ENCODE measurements around the gene RNF217.
A peak's percentile ranks its signal among the peaks of the same experiment; 100 is the strongest.
"Not testable (repeated sequence)": the region's sequence is repeated elsewhere in the genome, so short reads cannot be mapped to it uniquely, and the experiment has no call there.

RNF217 gene

DNA sequence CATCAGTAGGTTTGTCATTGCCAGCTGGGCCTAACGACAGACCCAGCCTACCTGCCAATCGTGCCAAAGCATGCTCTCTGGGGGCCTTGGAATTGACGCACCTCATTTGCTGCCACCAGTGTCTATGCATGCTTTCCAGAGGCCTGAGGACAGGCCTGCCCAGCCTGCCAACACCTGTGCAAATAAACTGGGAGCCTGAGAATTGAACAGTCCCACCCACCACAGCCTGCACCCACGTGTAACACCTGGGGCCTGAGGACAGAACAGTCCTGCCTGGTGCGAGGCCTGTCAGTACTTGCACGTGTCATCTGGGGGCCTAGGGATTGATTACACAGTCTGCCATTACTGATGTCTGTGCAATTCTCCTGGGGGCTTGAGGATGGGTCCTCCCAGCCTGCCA, 6.2 kb upstream of the RNF217 start:
- H3K27me3 Mint-ChIP-seq = peaks cover 49% of the 10 kb centered on the region
- ATAC-seq (no peak), DNase-seq (no peak)
- no peak overlapping the region for H3K27ac Mint-ChIP-seq
- H3K4me3 Mint-ChIP-seq = no peak overlapping the region
- H3K4me1 Mint-ChIP-seq = no peaks in the 10 kb centered on the region
- H3K9me3 Mint-ChIP-seq = peaks cover 4 to 7% of the 10 kb centered on the region in 2 donors

DNA sequence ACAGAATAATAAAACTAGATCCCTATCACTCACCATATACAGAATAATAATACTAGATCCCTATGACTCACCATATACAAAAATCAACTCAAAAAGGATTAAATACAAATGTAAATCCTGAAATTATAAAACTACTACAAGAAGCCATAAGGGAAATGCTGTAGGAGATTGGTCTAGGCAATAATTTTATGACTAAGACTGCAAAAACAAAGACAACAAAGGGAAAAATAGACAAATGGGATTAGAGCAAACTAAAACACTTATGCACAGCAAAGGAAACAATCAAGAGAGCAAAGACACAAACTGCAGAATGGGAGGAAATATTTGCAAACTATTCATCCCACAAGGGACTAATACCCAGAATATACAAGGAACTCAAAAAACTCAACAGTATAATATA, 4.1 kb upstream of the RNF217 start:
- H3K4me3 Mint-ChIP-seq = no peak overlapping the region
- peaks cover 11% of the 10 kb centered on the region for H3K4me1 Mint-ChIP-seq

DNA sequence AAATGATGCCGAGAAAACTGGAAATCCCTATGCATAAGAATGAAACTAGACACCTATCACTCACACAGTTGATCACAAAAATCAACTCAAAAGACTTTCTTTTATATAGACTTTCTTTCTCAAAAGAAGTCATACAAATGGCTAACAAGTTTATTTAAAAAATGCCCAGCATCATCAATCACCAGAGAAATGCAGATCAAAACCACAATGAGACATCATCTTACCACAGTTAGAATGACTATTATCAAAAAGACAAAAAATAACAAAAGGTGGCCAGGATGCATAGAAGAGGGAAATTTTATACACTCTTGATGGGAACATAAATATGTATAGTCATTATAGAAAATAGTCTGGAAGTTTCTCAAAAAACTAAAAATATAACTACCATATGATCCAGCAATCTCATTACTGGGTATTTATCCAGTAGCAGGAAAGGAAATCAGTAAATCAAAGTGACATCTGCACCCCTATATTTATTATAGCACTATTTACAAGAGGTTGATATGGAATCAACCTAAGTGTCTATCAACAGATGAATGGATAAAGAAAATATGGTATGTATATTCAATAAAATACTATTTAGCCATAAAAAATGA, 3.4 kb upstream of the RNF217 start:
- Mint-ChIP-seq H3K4me3 (no peak overlapping the region), H3K9me3 (peaks cover 4 to 7% of the 10 kb centered on the region in 2 donors), H3K4me1 (peaks cover 18% of the 10 kb centered on the region), H3K27me3 (peaks cover 73% of the 10 kb centered on the region), H3K27ac (peak overlapping the region in 1 of 2 donors; percentile 14)
- no peak for DNase-seq
- ATAC-seq = no peak

More for the DNA sequence above, 4.1 kb upstream of the RNF217 start:
- Mint-ChIP-seq H3K27me3 (peaks cover 66% of the 10 kb centered on the region), H3K27ac (no peak overlapping the region), H3K9me3 (peaks cover 4 to 7% of the 10 kb centered on the region in 2 donors)
- DNase-seq (no peak), ATAC-seq (no peak)

DNA sequence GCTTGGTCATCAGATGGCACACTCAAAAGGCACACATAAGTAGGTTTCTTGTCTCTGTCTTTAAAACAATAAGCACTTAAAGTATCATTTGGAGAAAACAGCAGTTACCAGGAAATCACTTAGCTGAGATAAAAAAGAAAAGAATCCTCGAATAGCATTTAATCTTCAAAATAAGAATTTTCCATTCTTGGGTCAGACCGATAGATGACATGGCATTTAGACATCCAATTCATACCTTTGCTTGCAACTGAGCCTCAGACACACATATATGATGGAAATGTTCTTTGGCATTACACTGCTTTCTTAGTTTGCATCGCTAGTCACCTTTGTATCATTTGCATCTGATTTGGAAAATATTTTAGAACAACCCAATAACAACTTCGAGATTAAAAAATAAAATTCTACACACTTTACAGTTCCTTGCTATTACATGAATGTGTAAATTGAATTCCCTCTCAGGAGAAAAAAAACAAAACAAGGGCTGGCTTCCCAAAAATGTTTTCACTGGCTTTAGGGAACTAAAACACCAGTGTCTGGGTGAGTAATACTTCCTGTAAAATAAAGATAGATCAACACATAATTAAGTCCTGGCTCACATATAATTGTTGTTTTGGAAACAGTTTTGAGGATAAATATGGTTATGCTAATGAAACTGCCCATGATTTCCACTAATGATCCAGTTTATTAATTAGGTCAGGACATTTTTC, 1.3 kb upstream of the RNF217 start:
- DNase-seq (no peak), ATAC-seq (no peak)
- peak overlapping the region; percentile 77 to 81 for H3K4me3 Mint-ChIP-seq
- no peak overlapping the region for H3K27ac Mint-ChIP-seq
- H3K9me3 Mint-ChIP-seq = peaks cover 4 to 7% of the 10 kb centered on the region in 2 donors
- H3K27me3 Mint-ChIP-seq = peaks cover 93% of the 10 kb centered on the region
- H3K4me1 Mint-ChIP-seq = peaks cover 23% of the 10 kb centered on the region

DNA sequence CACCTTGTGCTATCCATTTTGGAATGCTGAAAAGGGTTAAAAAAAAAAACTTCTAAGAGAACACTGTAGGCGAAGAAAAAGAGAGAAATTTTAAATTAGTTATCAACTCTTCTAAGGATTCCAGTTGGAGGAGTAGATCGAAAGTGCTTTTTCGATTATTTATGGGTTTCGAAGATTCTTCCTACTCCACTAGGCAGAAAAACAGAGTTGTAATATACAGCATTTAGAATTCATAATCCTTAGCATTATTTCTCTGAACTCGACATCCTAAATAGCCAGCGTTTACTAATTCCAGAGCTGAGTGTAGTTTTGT, 817 bp upstream of the RNF217 start:
- Mint-ChIP-seq H3K27me3 (peaks cover 93% of the 10 kb centered on the region), H3K4me3 (peak overlapping the region; percentile 77 to 81), H3K9me3 (peaks cover 4 to 5% of the 10 kb centered on the region in 2 donors), H3K27ac (peak overlapping the region in 1 of 2 donors; percentile 33), H3K4me1 (peaks cover 23% of the 10 kb centered on the region)
- ATAC-seq (no peak), DNase-seq (no peak)

DNA sequence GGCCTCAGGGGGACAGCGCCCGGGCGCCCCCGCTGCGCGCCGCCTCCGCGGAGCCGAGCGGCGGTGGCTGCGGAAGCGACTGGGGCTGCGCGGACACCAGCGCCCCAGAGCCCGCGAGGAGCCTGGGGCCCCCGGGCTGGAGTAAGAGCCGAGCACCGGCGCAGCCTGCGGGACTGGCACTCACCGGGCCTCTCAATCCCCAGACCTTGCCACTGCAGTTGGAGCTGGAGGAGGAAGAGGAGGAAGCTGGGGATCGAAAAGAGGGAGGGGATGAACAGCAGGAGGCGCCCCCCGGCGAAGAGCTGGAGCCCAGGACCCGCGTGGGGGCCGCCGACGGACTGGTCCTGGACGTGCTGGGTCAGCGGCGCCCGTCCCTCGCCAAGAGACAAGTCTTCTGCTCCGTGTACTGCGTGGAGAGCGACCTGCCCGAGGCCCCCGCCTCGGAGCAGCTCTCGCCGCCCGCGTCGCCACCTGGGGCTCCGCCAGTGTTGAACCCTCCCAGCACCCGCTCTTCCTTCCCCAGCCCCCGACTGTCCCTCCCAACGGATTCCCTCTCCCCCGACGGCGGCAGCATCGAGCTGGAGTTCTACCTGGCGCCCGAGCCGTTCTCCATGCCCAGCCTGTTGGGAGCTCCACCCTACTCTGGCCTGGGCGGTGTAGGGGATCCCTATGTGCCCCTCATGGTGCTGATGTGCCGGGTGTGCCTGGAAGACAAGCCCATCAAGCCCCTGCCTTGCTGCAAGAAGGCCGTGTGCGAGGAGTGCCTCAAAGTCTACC, 590 bp downstream of the RNF217 start:
- peak; percentile 73 for ATAC-seq
- Mint-ChIP-seq H3K4me3 (peak overlapping the region; percentile 71 to 86), H3K4me1 (peaks cover 23% of the 10 kb centered on the region), H3K9me3 (no peaks in the 10 kb centered on the region), H3K27me3 (peaks cover 78% of the 10 kb centered on the region), H3K27ac (peak overlapping the region in 1 of 2 donors; percentile 55)
- DNase-seq = peak in 1 of 2 donors; percentile 25

DNA sequence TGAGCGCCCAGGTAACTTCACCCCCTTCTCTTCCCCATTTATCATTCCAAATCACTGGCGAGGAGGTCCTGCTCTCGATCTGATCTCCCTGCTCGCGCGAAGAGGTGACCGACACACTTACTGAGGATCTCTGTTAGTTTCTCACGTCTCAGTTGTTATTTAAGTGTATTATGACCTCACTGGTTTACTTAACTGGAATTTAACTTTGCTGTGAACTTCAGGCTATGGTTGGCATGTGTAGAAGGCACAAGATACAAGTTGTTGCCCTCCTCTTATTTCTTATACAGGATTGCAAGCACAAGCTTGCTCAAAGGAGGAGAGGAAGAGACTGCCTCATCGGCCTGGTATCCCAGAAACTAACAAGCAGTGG, 1.2 kb downstream of the RNF217 start:
- Mint-ChIP-seq H3K9me3 (no peaks in the 10 kb centered on the region), H3K4me3 (peak overlapping the region; percentile 71 to 86), H3K27ac (peak overlapping the region in 1 of 2 donors; percentile 55), H3K4me1 (peaks cover 23% of the 10 kb centered on the region), H3K27me3 (peaks cover 73% of the 10 kb centered on the region)
- no peak for DNase-seq
- ATAC-seq = no peak

DNA sequence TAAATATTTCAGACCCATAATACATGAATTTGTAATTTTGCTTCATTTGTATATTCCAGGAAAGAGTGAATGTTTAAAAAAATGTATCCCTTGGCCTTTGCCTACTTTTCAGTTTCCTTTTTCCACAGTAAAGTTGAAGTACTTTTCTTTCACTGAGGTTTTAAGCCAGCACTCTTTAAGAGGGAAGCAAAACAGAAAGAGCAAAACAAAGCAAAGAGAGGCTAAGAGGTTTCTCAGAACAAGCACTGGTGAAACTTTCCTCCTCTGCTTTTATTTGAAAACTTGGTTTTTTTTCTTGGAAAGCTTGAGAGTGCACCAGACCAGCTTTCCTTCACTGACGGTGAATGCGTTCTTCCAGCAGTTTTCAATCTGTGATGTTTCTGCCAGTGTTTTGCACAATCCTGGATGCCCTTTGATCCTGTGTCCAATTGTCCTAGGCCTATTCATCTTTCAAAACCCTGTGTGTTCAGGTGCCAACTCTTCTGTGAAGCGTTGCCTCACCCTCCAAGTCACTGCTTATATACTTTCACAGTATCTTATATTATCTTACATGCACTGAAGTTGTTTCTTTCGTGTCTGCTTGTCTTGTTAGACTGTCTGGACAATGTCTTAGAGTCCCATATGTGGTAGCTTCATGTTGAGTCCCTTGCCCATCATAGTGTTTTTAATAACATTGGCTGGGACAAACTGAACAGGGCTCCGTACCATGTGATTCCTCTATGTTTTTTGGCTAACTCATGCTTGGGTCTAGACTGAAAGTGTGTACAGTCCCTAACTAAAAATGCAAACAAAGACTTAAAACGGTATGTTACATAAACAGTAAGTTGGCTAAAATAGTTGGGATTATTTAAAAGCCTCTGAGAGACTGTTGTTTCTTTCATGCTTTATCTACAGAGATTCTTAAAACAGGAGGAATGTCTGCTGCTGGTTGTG, 1.9 kb downstream of the RNF217 start:
- Mint-ChIP-seq H3K27me3 (peaks cover 67% of the 10 kb centered on the region), H3K27ac (no peak overlapping the region), H3K4me3 (peak overlapping the region in 1 of 2 donors; percentile 10), H3K9me3 (no peaks in the 10 kb centered on the region), H3K4me1 (peaks cover 23% of the 10 kb centered on the region)
- no peak for DNase-seq
- no peak for ATAC-seq

DNA sequence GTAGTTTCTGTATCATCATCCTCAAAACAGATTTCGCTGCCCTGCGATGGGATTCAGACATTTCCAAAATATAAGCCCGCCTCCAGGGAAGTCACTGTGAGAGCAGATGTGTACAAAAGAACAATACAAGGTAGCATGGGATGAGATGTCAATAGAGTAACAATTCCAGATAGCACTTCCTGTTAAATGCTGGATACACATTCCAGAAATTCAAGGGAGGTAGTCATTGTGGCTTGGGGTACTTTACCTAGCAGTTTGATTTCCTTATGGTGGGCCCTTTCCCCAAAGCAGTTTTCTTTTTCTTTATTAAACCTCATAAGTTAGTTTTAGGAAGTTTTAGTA, 2.5 kb downstream of the RNF217 start:
- no peaks in the 10 kb centered on the region for H3K9me3 Mint-ChIP-seq
- no peak overlapping the region for H3K27ac Mint-ChIP-seq
- H3K4me3 Mint-ChIP-seq = no peak overlapping the region
- ATAC-seq = no peak
- H3K4me1 Mint-ChIP-seq = peaks cover 23% of the 10 kb centered on the region
- peaks cover 60% of the 10 kb centered on the region for H3K27me3 Mint-ChIP-seq
- no peak for DNase-seq

DNA sequence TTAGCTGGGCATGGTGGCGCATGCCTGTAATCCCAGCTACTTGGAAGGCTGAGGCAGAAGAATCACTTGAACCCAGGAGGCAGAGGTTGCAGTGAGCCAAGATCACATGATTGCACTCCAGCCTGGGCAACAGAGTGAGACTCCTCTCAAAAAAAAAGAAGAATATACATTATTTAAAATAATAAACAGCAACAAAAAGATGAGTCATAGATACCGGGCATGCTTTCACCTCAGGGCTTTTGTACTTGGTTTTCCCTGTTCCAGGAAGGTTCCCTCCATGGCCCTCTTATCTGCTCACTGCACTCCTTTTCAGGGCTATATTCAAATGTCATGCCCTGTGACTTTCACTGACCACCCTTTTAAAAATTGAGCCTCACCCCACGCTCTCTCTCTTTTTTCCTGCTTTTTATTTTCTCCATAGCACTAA, 3.2 kb downstream of the RNF217 start:
- ATAC-seq = not testable (repeated sequence)

DNA sequence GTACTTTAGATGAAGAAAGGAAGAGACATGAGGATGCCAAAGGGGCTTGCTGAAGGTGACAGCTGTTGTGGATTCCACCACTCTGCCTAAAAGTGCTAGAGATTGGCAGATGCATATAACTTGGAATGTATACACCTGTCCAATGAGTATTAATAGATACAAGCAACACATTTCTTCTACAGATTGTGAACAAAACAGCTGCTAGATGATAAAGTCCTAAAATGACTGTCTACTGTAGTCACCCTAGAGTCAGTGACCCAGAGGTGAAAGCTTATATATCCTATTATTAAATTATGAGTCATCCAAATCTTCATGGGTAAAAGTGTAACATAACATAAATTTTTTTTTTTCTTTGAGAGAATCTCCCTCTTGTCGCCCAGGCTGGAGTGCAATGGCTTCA, 5.2 kb downstream of the RNF217 start:
- no peak for ATAC-seq
- no peaks in the 10 kb centered on the region for H3K9me3 Mint-ChIP-seq
- H3K4me1 Mint-ChIP-seq = peaks cover 17% of the 10 kb centered on the region
- peaks cover 37% of the 10 kb centered on the region for H3K27me3 Mint-ChIP-seq
- H3K4me3 Mint-ChIP-seq = no peak overlapping the region
- no peak overlapping the region for H3K27ac Mint-ChIP-seq
- no peak for DNase-seq

More for the DNA sequence above, 3.2 kb downstream of the RNF217 start:
- Mint-ChIP-seq H3K4me1 (peaks cover 23% of the 10 kb centered on the region), H3K27me3 (peaks cover 53% of the 10 kb centered on the region)
- not testable (repeated sequence) for DNase-seq, H3K9me3 Mint-ChIP-seq, H3K27ac Mint-ChIP-seq, H3K4me3 Mint-ChIP-seq

DNA sequence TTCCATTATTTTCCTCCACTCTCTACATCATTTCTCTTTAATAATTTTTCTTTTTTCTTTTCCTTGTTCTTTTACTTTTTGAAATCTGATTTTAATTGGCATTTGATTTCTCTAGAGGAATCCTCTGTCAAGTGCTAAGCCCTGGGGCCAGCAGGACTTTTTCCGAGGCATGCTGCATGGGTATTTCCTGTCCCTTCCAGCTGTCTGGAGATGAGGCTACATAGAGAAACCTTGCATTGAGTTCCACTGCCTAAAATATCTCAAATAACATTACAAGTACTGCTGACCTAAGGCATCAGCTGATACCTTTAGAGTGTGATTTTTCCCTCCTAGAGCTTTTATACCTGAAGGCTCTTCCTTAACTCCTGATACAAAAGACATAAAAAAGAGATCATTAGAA, 6.2 kb downstream of the RNF217 start:
- H3K4me3 Mint-ChIP-seq = no peak overlapping the region
- H3K4me1 Mint-ChIP-seq = peaks cover 10% of the 10 kb centered on the region
- DNase-seq = no peak
- ATAC-seq = no peak
- peaks cover 28% of the 10 kb centered on the region for H3K27me3 Mint-ChIP-seq
- no peak overlapping the region for H3K27ac Mint-ChIP-seq
- H3K9me3 Mint-ChIP-seq = no peaks in the 10 kb centered on the region

DNA sequence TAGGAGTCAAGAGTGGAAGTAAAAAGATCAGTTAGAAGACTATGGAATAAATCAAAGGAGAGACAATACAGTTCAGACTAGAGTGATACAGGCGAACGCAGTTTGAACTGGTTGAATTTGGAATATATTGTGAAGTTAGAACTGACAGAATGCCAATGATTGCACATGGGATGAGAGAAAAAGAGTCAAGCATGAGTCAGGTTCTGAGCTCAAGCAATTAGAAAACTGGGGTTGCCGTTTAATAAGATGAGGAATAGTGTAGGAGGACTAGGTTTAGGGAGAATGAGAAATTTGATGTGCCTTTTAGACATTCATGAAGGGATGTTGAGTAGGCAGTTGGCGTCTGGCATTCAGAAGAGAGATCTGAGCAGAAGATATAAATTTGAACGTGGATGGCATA, 8.0 kb downstream of the RNF217 start:
- ATAC-seq (no peak), DNase-seq (no peak)
- H3K9me3 Mint-ChIP-seq = no peaks in the 10 kb centered on the region
- H3K4me1 Mint-ChIP-seq = no peaks in the 10 kb centered on the region
- no peak overlapping the region for H3K4me3 Mint-ChIP-seq
- H3K27me3 Mint-ChIP-seq = peaks cover 10% of the 10 kb centered on the region
- H3K27ac Mint-ChIP-seq = no peak overlapping the region

DNA sequence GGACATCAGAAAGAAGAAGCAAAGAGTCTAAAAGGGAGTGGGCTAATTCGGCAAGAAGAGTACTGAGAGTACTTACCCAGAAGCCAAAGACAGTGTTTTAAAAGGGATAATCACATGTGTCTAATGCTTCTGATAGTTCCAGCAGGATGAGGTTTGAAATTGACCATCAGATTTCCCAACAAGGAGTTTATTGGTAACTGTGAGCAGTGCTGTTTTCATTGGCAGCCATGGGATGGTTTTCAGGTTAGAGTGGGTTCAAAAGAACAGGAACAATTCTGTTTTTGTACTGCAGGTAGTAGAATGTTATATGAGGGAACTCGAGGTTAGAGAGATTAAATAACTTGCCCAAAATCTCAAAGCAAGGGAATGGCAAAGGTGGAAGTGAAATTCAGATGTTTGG, 8.5 kb downstream of the RNF217 start:
- Mint-ChIP-seq H3K4me1 (no peaks in the 10 kb centered on the region), H3K4me3 (no peak overlapping the region), H3K9me3 (no peaks in the 10 kb centered on the region), H3K27me3 (peaks cover 5% of the 10 kb centered on the region), H3K27ac (no peak overlapping the region)
- no peak for ATAC-seq
- DNase-seq = no peak

DNA sequence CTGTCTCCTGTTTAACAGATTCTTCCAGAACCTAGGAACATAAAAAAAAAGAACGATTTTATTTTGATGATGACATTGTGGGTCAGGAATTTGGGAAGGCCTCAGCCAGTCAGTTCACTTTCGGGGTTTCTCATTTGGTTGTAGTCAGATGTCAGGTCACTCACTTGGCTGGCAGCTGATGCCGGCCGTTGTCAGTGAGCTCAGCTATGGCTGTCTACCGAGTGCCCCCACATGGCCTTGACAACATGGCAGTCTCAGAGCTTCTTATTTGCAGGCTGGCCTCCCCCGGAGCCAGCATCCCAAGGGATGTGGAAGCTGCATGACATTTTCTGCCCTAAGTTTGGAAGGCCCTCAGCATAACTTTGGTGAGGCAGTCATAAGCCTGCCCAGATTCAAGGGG, 11.5 kb downstream of the RNF217 start:
- no peak for DNase-seq
- Mint-ChIP-seq H3K4me1 (no peaks in the 10 kb centered on the region), H3K27ac (no peak overlapping the region), H3K27me3 (peaks cover 8% of the 10 kb centered on the region), H3K4me3 (no peak overlapping the region), H3K9me3 (peaks cover 0 to 6% of the 10 kb centered on the region in 2 donors)
- no peak for ATAC-seq
